ENCODE results near the gene VBP1.
A peak's percentile ranks its signal among the peaks of the same experiment; 100 is the strongest.

Gene VBP1

GRCh38 chrX:155216179-155216939, at the start of gene VBP1:
Gene VBP1 (plus strand): TSS chrX:155216460. CDS start chrX:155216483, 23 bp downstream.
- TF ChIP-seq CTCF (conservative IDR thresholded peaks at IDR 0.05; ENCODE audit: low read length) (peak; percentile 47), EZH2phosphoT487 (IDR thresholded peaks at IDR 0.05; ENCODE audit: borderline replicate concordance) (no peak)
- H3K27me3 ChIP-seq (ENCODE audit: insufficient read depth, low read length, poor library complexity, severe bottlenecking): no peaks in the 10 kb centered on the region
- peak within 1 kb of the TSS; percentile 98 for H3K4me3 ChIP-seq (ENCODE audit: low read length, poor library complexity, severe bottlenecking)
- no peaks in the 10 kb centered on the region for H3K36me3 ChIP-seq (ENCODE audit: insufficient read depth, low read length)
- peak within 1 kb of the TSS; percentile 97 for H3K4me2 ChIP-seq (ENCODE audit: low read depth, low read length, poor library complexity, severe bottlenecking)
- H4K20me1 ChIP-seq (ENCODE audit: insufficient read depth, low read length, poor library complexity, severe bottlenecking): peaks cover 37% of the 10 kb centered on the region
- H2AFZ ChIP-seq (ENCODE audit: low read length): peak within 1 kb of the TSS; percentile 99
- peaks cover 26% of the 10 kb centered on the region for H3K4me1 ChIP-seq (ENCODE audit: insufficient read depth, low read length, poor library complexity, severe bottlenecking)
- no peaks in the 10 kb centered on the region for H3K9me2 ChIP-seq (replicated peaks; ENCODE audit: low read depth, low read length)
- H3K79me2 ChIP-seq (ENCODE audit: insufficient read depth, low read length): peaks cover 47% of the 10 kb centered on the region
- no peaks in the 10 kb centered on the region for H3F3A ChIP-seq (ENCODE audit: low read depth)
- no peaks in the 10 kb centered on the region for H3K9me3 ChIP-seq (ENCODE audit: insufficient read depth, low read depth, low read length)
- peak within 1 kb of the TSS; percentile 96 for H3K9ac ChIP-seq (ENCODE audit: low read depth, low read length, poor library complexity, severe bottlenecking)

GRCh38 chrX:155169881-155170280, 46.4 kb upstream of the VBP1 start:
- H3K9ac ChIP-seq (ENCODE audit: low read depth, low read length, poor library complexity, severe bottlenecking): no peak overlapping the region

GRCh38 chrX:155179346-155179997, 36.8 kb upstream of the VBP1 start:
- Histone ChIP-seq H3F3A (ENCODE audit: low read depth) (no peaks in the 10 kb centered on the region), H3K9me2 (replicated peaks; ENCODE audit: low read depth, low read length) (no peaks in the 10 kb centered on the region), H3K4me3 (ENCODE audit: low read length, poor library complexity, severe bottlenecking) (no peak overlapping the region), H3K27me3 (ENCODE audit: insufficient read depth, low read length, poor library complexity, severe bottlenecking) (no peaks in the 10 kb centered on the region), H3K9me3 (ENCODE audit: insufficient read depth, low read depth, low read length) (no peaks in the 10 kb centered on the region), H3K36me3 (ENCODE audit: insufficient read depth, low read length) (no peaks in the 10 kb centered on the region), H3K79me2 (ENCODE audit: insufficient read depth, low read length) (no peaks in the 10 kb centered on the region), H3K9ac (ENCODE audit: low read depth, low read length, poor library complexity, severe bottlenecking) (no peak overlapping the region), H3K4me1 (ENCODE audit: insufficient read depth, low read length, poor library complexity, severe bottlenecking) (no peaks in the 10 kb centered on the region), H4K20me1 (ENCODE audit: insufficient read depth, low read length, poor library complexity, severe bottlenecking) (no peaks in the 10 kb centered on the region), H2AFZ (ENCODE audit: low read length) (no peak overlapping the region), H3K4me2 (ENCODE audit: low read depth, low read length, poor library complexity, severe bottlenecking) (no peak overlapping the region)
- TF ChIP-seq EZH2phosphoT487 (IDR thresholded peaks at IDR 0.05; ENCODE audit: borderline replicate concordance): no peak
- peak; percentile 51 for TF ChIP-seq CTCF (conservative IDR thresholded peaks at IDR 0.05; ENCODE audit: low read length)

More at GRCh38 chrX:155169881-155170280, 46.4 kb upstream of the VBP1 start:
- Histone ChIP-seq H3K79me2 (ENCODE audit: insufficient read depth, low read length) (no peaks in the 10 kb centered on the region), H3K9me2 (replicated peaks; ENCODE audit: low read depth, low read length) (no peaks in the 10 kb centered on the region), H3K4me1 (ENCODE audit: insufficient read depth, low read length, poor library complexity, severe bottlenecking) (peaks cover 4% of the 10 kb centered on the region), H3K27me3 (ENCODE audit: insufficient read depth, low read length, poor library complexity, severe bottlenecking) (no peaks in the 10 kb centered on the region), H3K4me2 (ENCODE audit: low read depth, low read length, poor library complexity, severe bottlenecking) (no peak overlapping the region), H3K4me3 (ENCODE audit: low read length, poor library complexity, severe bottlenecking) (no peak overlapping the region), H2AFZ (ENCODE audit: low read length) (no peak overlapping the region), H4K20me1 (ENCODE audit: insufficient read depth, low read length, poor library complexity, severe bottlenecking) (no peaks in the 10 kb centered on the region), H3K36me3 (ENCODE audit: insufficient read depth, low read length) (no peaks in the 10 kb centered on the region), H3K9me3 (ENCODE audit: insufficient read depth, low read depth, low read length) (no peaks in the 10 kb centered on the region), H3F3A (ENCODE audit: low read depth) (no peaks in the 10 kb centered on the region)
- TF ChIP-seq CTCF (conservative IDR thresholded peaks at IDR 0.05; ENCODE audit: low read length) (no peak), EZH2phosphoT487 (IDR thresholded peaks at IDR 0.05; ENCODE audit: borderline replicate concordance) (no peak)
